Naive thymus-derived CD4-positive, alpha-beta T cell (primary cell): ENCODE data around the gene CTNNA1. TPM values are rescaled to one million over a fixed set of nuclear protein-coding genes. Genes with fewer than 3 reads are reported as not detected.
A peak's percentile ranks its signal among the peaks of the same experiment; 100 is the strongest.
"Not testable (repeated sequence)": the region's sequence is repeated elsewhere in the genome, so short reads cannot be mapped to it uniquely, and the experiment has no call there.

ENCODE experiments used
- ATAC-seq: fragments of 150-1000 bp; cut with Tn5 transposase; 2 replicates; pipeline ENCODE4 v1.10.0; 2021; ENCODE audit warnings: mild to moderate bottlenecking, moderate library complexity
- CTCF ChIA-PET: fragments of 350-600 bp; sonication (Branson Sonifier 250); formaldehyde crosslinking; loops from one replicate; lab custom pipeline; 2021; ENCODE audit warnings: antibody characterized with exemption; lab: Charles Lee
- POLR2A ChIA-PET: fragments of 350-600 bp; sonication (Branson Sonifier 250); formaldehyde crosslinking; loops from one replicate; lab custom pipeline; 2021; ENCODE audit warnings: antibody characterized with exemption, inconsistent platforms; lab: Charles Lee
- DNase-seq, 9 donors: peaks; one replicate each; pipeline versions ENCODE4 v3.0.0 to v3.0.0-alpha.2; 2020 to 2022; ENCODE audit warnings: mixed read lengths in 1 of 9
- H3K27ac ChIP-seq: one replicate; pipeline ENCODE4 v1.7.0; 2013; ENCODE audit warnings: mild to moderate bottlenecking, low read depth, low read length, moderate library complexity
- H3K27me3 ChIP-seq, 2 donors: one replicate each; pipeline ENCODE4 v1.7.0; 2013; ENCODE audit warnings: low read length in 2 of 2, mild to moderate bottlenecking in 2 of 2, moderate library complexity in 2 of 2; ENCODE audit not compliant: control insufficient read depth in 2 of 2, insufficient read depth in 2 of 2
- H3K36me3 ChIP-seq, 3 experiments: 1 replicate in 2 of 3; 2 replicates in 1 of 3; pipeline ENCODE4 v1.7.0; 2013; ENCODE audit warnings: low read length in 3 of 3, mild to moderate bottlenecking in 3 of 3, moderate library complexity in 1 of 3; ENCODE audit not compliant: insufficient read depth in 3 of 3, control insufficient read depth in 2 of 3
- H3K4me1 ChIP-seq, 2 donors: one replicate each; pipeline ENCODE4 v1.7.0; 2013; ENCODE audit warnings: low read length in 2 of 2, mild to moderate bottlenecking in 2 of 2, moderate library complexity in 1 of 2; ENCODE audit not compliant: control insufficient read depth in 2 of 2, insufficient read depth in 2 of 2
- H3K4me3 ChIP-seq: 2 replicates; pipeline ENCODE4 v1.7.0; 2013; ENCODE audit warnings: mild to moderate bottlenecking, low read length
- H3K9me3 ChIP-seq, 3 experiments: 1 replicate in 2 of 3; 2 replicates in 1 of 3; pipeline ENCODE4 v1.7.0; 2013; ENCODE audit warnings: low read length in 3 of 3; ENCODE audit not compliant: control insufficient read depth in 2 of 3
- H3K27ac Mint-ChIP-seq, 9 donors: one replicate each; pipeline ENCODE4 v1.8.0; 2020 to 2022; ENCODE audit warnings: mixed read lengths in 9 of 9, mild to moderate bottlenecking in 8 of 9, moderate library complexity in 5 of 9, inconsistent platforms in 2 of 9
- H3K27me3 Mint-ChIP-seq, 5 donors: one replicate each; pipeline ENCODE4 v1.8.0; 2021 to 2022; ENCODE audit warnings: mixed read lengths in 5 of 5, mild to moderate bottlenecking in 1 of 5
- H3K36me3 Mint-ChIP-seq, 5 donors: one replicate each; pipeline ENCODE4 v1.8.0; 2020 to 2022; ENCODE audit warnings: mixed read lengths in 5 of 5, mild to moderate bottlenecking in 3 of 5, inconsistent platforms in 1 of 5
- H3K4me1 Mint-ChIP-seq, 7 donors: one replicate each; pipeline ENCODE4 v1.8.0; 2020 to 2022; ENCODE audit warnings: mixed read lengths in 7 of 7, mild to moderate bottlenecking in 3 of 7, inconsistent platforms in 1 of 7
- H3K4me3 Mint-ChIP-seq, 10 donors: one replicate each; pipeline ENCODE4 v1.8.0; 2020 to 2022; ENCODE audit warnings: mild to moderate bottlenecking in 10 of 10, mixed read lengths in 10 of 10, moderate library complexity in 6 of 10, inconsistent platforms in 2 of 10
- H3K9me3 Mint-ChIP-seq, 11 donors: one replicate each; pipeline ENCODE4 v1.8.0; 2020 to 2022; ENCODE audit warnings: mixed read lengths in 11 of 11, mild to moderate bottlenecking in 4 of 11, inconsistent platforms in 1 of 11, moderate library complexity in 1 of 11
- intact Hi-C, 2 donors: fragments of 100-400 bp; cut with micrococcal nuclease; formaldehyde crosslinking; loops; one replicate each; pipeline ENCODE4 v1.15.1; 2023
- polyA plus RNA-seq, 2 donors: library from polyadenylated mRNA; unstranded; fragments of 300-500 nt; fragmentation: Illumina TruSeq; gene quantifications; one replicate each; pipeline ENCODE4 v1.2.3, GENCODE V29; 2021
- total RNA-seq, 6 experiments: library from RNA in 5 of 6; stranded (reverse) in 5 of 6; gene quantifications; 1 replicate in 5 of 6; 2 replicates in 1 of 6; pipeline ENCODE4 v1.2.3 and lab custom pipeline; 2021 to 2026

The CTNNA1 gene
- total and polyA plus RNA-seq, 7 experiments from 2014 or later, result 0.78 to 52.9 (median 5.6) TPM

- Histone ChIP-seq H3K27ac (no peak overlapping the region), H3K4me3 (no peak overlapping the region), H3K36me3 (no peaks in the 10 kb centered on the region), H3K9me3 (peaks cover 0 to 3% (median 0%) of the 10 kb centered on the region in 3 experiments), H3K4me1 (peaks cover 0 to 4% of the 10 kb centered on the region in 2 donors), H3K27me3 (no peaks in the 10 kb centered on the region)
- ChIA-PET CTCF (no interaction called here), POLR2A (no interaction called here)
- DNase-seq, result no peak
- Mint-ChIP-seq H3K4me1 (peaks cover 7 to 12% (median 10%) of the 10 kb centered on the region in 7 donors), H3K36me3 (peaks cover 2 to 21% (median 8%) of the 10 kb centered on the region in 5 donors), H3K9me3 (peaks cover 0 to 26% (median 13%) of the 10 kb centered on the region in 11 donors), H3K27ac (no peak overlapping the region), H3K27me3 (peaks cover 5 to 33% (median 26%) of the 10 kb centered on the region in 5 donors), H3K4me3 (no peak overlapping the region)
- intact Hi-C loops, result no loop called here
- no peak for ATAC-seq
Measured at GRCh38 chr5:138805096-138805495, 51.9 kb downstream of the CTNNA1 start.

DNA sequence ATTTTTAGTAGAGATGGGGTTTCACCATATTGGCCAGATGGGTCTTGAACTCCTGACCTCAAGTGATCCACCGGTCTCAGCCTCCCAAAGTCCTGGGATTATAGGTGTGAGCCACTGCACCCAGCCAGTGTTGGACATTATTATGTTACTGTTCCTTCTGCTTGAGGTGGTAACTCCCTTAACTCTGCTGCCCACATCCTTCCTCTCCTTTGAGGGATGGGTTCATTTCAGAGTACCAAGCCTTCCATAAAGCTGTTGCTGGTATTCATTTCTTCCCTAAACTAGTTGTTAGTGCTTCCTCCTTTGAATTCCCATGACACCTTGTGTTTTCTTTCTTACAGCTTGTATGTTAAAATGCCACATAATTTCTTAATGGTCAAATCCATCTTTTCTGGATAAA, 54.0 kb downstream of the CTNNA1 start:
- Mint-ChIP-seq H3K4me1 (peaks cover 7 to 12% (median 10%) of the 10 kb centered on the region in 7 donors), H3K9me3 (peaks cover 0 to 10% (median 4%) of the 10 kb centered on the region in 11 donors), H3K27ac (no peak overlapping the region), H3K36me3 (peaks cover 0 to 23% (median 6%) of the 10 kb centered on the region in 5 donors), H3K27me3 (peaks cover 3 to 24% (median 15%) of the 10 kb centered on the region in 5 donors), H3K4me3 (peak overlapping the region in 4 of 10 donors; percentile 3 to 68 (median 14))
- POLR2A ChIA-PET, result interaction anchor here (0.6 to 1.0 kb wide), 2 partner anchors 10 to 734 kb away, joined by 3 read pairs; no protein-coding TSS in a partner anchor
- Histone ChIP-seq H3K27ac (no peak overlapping the region), H3K9me3 (no peaks in the 10 kb centered on the region), H3K4me3 (no peak overlapping the region), H3K36me3 (no peaks in the 10 kb centered on the region), H3K4me1 (peaks cover 0 to 4% of the 10 kb centered on the region in 2 donors), H3K27me3 (no peaks in the 10 kb centered on the region)
- intact Hi-C loops, result no loop called here
- ATAC-seq (no peak), DNase-seq (no peak)
- CTCF ChIA-PET, result no interaction called here

- H3K4me3 Mint-ChIP-seq, result no peak overlapping the region
- H3K27me3 Mint-ChIP-seq, result peaks cover 0 to 24% (median 10%) of the 10 kb centered on the region in 5 donors
- intact Hi-C loops, result no loop called here
- Histone ChIP-seq H3K27ac (no peak overlapping the region), H3K36me3 (no peaks in the 10 kb centered on the region), H3K27me3 (no peaks in the 10 kb centered on the region), H3K4me3 (no peak overlapping the region), H3K9me3 (no peaks in the 10 kb centered on the region), H3K4me1 (peaks cover 0 to 4% of the 10 kb centered on the region in 2 donors)
- CTCF ChIA-PET, result no interaction called here
- peaks cover 7 to 12% (median 10%) of the 10 kb centered on the region in 7 donors for H3K4me1 Mint-ChIP-seq
- DNase-seq (no peak), ATAC-seq (no peak)
- no peak overlapping the region for H3K27ac Mint-ChIP-seq
- peaks cover 0 to 19% (median 6%) of the 10 kb centered on the region in 5 donors for H3K36me3 Mint-ChIP-seq
- H3K9me3 Mint-ChIP-seq, result peaks cover 0 to 10% (median 4%) of the 10 kb centered on the region in 11 donors
- POLR2A ChIA-PET, result no interaction called here
Measured at GRCh38 chr5:138809391-138809790, 56.2 kb downstream of the CTNNA1 start.

DNA sequence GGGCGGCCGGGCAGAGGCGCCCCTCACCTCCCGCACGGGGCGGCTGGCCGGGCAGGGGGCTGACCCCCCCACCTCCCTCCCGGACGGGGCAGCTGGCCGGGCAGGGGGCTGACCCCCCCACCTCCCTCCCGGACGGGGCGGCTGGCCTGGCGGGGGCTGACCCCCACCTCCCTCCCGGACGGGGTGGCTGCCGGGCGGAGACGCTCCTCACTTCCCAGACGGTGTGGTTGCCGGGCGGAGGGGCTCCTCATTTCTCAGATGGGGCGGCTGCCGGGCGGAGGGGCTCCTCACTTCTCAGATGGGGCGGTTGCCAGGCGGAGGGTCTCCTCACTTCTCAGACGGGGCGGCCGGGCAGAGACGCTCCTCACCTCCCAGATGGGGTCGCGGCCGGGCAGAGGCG, 57.6 kb downstream of the CTNNA1 start:
- DNase-seq, POLR2A ChIA-PET, intact Hi-C loops, H3K9me3 Mint-ChIP-seq, ATAC-seq, H3K27me3 ChIP-seq, H3K4me3 Mint-ChIP-seq, H3K27ac Mint-ChIP-seq, H3K27ac ChIP-seq, H3K36me3 ChIP-seq, H3K9me3 ChIP-seq, H3K4me1 ChIP-seq, H3K4me3 ChIP-seq, CTCF ChIA-PET: not testable (repeated sequence)
- H3K36me3 Mint-ChIP-seq, result peaks cover 0 to 15% (median 5%) of the 10 kb centered on the region in 5 donors
- peaks cover 0 to 22% (median 10%) of the 10 kb centered on the region in 5 donors for H3K27me3 Mint-ChIP-seq
- H3K4me1 Mint-ChIP-seq, result peaks cover 7 to 12% (median 10%) of the 10 kb centered on the region in 7 donors

- Mint-ChIP-seq H3K4me1 (no peaks in the 10 kb centered on the region), H3K36me3 (peaks cover 0 to 4% (median 0%) of the 10 kb centered on the region in 5 donors), H3K27me3 (peaks cover 0 to 9% (median 6%) of the 10 kb centered on the region in 5 donors), H3K9me3 (peaks cover 0 to 2% (median 0%) of the 10 kb centered on the region in 11 donors), H3K27ac (no peak overlapping the region), H3K4me3 (no peak overlapping the region)
- Histone ChIP-seq H3K4me1 (no peaks in the 10 kb centered on the region), H3K9me3 (no peaks in the 10 kb centered on the region), H3K27ac (no peak overlapping the region), H3K36me3 (no peaks in the 10 kb centered on the region), H3K27me3 (no peaks in the 10 kb centered on the region), H3K4me3 (no peak overlapping the region)
- ChIA-PET POLR2A (no interaction called here), CTCF (no interaction called here)
- DNase-seq (no peak), ATAC-seq (no peak)
- intact Hi-C loops, result no loop called here
Measured at GRCh38 chr5:138815529-138815928, 62.3 kb downstream of the CTNNA1 start.

- POLR2A ChIA-PET, result no interaction called here
- H3K9me3 ChIP-seq, result no peaks in the 10 kb centered on the region
- H3K36me3 Mint-ChIP-seq, result peaks cover 0 to 4% (median 0%) of the 10 kb centered on the region in 5 donors
- H3K27me3 ChIP-seq, result no peaks in the 10 kb centered on the region
- H3K4me3 Mint-ChIP-seq, result no peak overlapping the region
- peaks cover 0 to 2% (median 0%) of the 10 kb centered on the region in 11 donors for H3K9me3 Mint-ChIP-seq
- peaks cover 2 to 24% (median 12%) of the 10 kb centered on the region in 5 donors for H3K27me3 Mint-ChIP-seq
- no peak for DNase-seq
- no peak overlapping the region for H3K27ac Mint-ChIP-seq
- intact Hi-C loops, result no loop called here
- no peak overlapping the region for H3K27ac ChIP-seq
- ATAC-seq, result no peak
- no peak overlapping the region for H3K4me3 ChIP-seq
- H3K4me1 Mint-ChIP-seq, result no peaks in the 10 kb centered on the region
- H3K4me1 ChIP-seq, result no peaks in the 10 kb centered on the region
- CTCF ChIA-PET, result interaction anchor here (0.6 kb wide), 1 partner anchor 175 kb away, joined by 3 read pairs; no protein-coding TSS in a partner anchor
- no peaks in the 10 kb centered on the region for H3K36me3 ChIP-seq
Measured at GRCh38 chr5:138817241-138817640, 64.0 kb downstream of the CTNNA1 start.

GRCh38 chr5:138819081-138819480, 65.9 kb downstream of the CTNNA1 start:
- intact Hi-C loops, result no loop called here
- Histone ChIP-seq H3K4me3 (no peak overlapping the region), H3K36me3 (no peaks in the 10 kb centered on the region), H3K27ac (no peak overlapping the region), H3K27me3 (no peaks in the 10 kb centered on the region), H3K4me1 (no peaks in the 10 kb centered on the region), H3K9me3 (no peaks in the 10 kb centered on the region)
- Mint-ChIP-seq H3K27me3 (peaks cover 6 to 29% (median 17%) of the 10 kb centered on the region in 5 donors), H3K27ac (no peak overlapping the region), H3K4me1 (no peaks in the 10 kb centered on the region), H3K9me3 (peaks cover 0 to 2% (median 0%) of the 10 kb centered on the region in 11 donors), H3K36me3 (peaks cover 0 to 4% (median 0%) of the 10 kb centered on the region in 5 donors), H3K4me3 (no peak overlapping the region)
- POLR2A ChIA-PET, result no interaction called here
- CTCF ChIA-PET, result no interaction called here
- no peak for DNase-seq
- no peak for ATAC-seq
